IPS-NIHi7 (cell line): ENCODE measurements around the gene BOLA2B.
A peak's percentile ranks its signal among the peaks of the same experiment; 100 is the strongest.
"Not testable (repeated sequence)": the region's sequence is repeated elsewhere in the genome, so short reads cannot be mapped to it uniquely, and the experiment has no call there.

Experiments used
- DNase-seq: peaks from one replicate; pipeline ENCODE4 v3.0.0; 2012; ENCODE audit warnings: mixed read lengths; ENCODE audit errors: extremely low spot score

The BOLA2B gene

DNA sequence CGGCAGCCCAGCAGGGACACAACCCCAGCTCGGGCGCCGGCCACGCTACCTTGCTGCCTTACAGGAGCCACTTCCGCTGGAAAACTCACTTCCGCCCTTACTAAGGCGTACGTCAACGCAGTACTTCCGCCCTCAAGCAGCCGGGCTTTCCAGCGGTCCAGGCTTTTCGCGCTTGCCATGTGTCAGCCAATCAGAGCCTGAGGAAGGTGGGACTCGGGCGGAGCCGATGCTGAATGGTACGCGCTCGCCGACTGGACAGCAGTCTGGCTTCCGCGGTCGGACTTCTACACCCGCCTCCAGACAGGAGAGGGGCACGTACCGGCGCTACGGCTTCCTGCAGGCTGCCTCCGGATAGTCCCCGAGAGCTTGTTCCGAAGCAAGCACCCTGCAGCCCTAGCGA, at the start of gene BOLA2B, which contains the start of gene SLX1A:
BOLA2B (minus strand) TSS at position 52 of the 400 bp plus-strand sequence. CDS start 71 bp downstream, outside the sequence.
SLX1A (plus strand) TSS at position 261 of the 400 bp plus-strand sequence. CDS start 210 bp downstream, outside the sequence.
- not testable (repeated sequence) for DNase-seq

DNA sequence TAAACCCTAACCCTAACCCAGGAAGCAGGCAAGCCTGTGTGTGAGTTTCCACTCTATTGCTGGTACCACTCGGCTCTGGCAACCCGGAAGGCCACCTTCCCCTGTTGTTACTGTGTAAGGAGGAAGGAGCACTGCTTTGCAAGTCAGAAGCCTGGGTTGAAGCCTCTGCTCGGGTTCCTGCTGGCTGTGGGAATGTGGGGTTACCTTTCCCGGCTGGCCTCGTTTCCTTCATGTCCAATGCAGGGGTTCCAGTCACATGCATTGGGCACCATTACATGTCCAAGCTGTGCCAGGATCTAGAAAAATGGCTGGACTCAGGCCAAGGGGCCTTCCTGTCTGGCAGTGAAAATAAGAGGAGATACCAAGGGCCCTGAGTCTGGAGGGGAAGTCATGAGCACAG, 23.6 kb upstream of the BOLA2B start:
- not testable (repeated sequence) for DNase-seq

DNA sequence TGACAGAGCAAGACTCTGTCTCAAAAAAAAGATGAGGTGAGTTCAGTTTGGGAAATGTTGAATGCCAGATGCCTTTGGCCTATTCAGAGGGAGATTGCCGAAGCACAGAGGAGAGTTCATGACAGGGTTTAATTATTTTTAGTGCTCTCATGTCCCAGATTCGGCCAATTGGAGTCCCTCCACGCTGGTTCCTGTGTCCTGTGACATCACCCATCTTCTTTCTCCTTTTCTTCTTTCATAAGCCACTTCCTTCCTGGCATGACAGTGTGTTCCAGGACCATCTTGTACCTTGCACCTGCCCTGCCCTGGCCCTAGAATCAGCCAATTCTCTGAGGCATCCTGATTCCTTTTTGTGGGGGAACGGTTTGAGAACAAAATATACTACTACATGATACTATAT, 17.9 kb upstream of the BOLA2B start:
- not testable (repeated sequence) for DNase-seq

DNA sequence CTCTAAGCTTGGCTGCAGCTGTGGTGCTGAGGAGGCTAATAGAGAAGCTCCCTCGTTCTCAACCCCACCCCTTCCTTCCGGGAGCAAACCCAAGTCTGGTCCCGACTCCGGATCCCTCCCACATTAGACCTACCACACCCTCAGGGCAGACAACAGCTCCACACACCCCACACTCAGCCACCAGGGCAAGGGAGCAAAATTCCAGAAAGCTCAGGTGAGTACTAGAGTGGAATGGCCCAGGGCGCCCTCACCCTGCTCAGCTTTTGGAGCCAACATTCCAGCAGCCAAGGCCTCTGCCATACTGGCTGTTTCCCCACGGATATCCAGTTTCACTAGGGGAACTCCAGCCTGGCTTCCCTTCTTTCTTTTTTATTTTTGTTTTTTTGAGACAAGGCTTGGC, 15.6 kb upstream of the BOLA2B start:
- DNase-seq: not testable (repeated sequence)

DNA sequence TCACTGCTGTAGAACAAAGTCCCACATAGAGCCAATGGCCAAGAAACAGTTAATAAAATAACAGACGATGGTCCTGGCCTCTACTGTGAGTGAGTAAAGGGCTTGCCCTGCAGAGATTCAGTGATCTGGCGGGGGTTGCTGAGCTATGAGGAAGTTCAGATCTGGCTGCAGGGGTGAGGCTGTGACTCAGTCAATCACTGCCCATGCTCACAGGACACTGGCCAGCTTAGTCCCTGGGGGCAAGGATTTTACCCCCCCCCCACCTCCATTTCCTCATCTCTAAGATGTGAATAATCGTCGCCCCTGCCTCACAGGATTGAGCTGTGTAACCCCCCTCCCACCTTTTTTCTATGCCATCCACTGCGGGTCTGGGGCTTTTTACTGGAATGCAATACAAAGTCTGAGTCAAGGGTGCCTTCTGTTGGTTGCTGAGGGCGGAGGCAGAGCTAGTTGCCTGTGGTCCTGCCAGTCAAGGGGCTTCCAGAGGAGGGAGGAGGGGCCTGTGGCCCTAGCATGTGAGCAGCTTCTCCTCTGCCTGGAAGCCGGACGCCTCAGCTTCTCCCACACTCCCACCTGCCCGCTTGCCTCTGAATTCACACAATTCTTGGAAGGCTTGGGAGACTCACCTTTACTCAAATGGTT, 13.7 kb upstream of the BOLA2B start:
- DNase-seq: not testable (repeated sequence)

DNA sequence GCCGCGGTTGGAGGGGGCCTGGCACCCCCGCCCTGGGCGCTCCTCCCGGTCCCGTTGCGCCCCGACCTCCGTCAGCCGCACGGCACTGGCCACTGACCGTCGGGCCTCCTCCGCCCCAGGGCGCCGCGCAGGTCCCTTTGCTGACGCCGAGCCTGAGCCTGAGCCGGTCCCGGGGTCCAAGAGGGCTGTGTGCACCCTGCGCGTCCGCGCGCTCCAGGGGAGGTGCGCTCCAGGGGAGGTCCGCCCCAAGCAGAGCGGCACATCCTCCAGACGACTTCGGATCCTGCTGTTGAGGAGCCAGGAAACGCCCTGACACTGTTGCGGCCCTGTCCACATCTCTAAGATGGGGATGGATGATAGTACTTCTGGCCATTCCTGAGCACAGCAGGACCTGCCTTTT, 12.8 kb upstream of the BOLA2B start:
- DNase-seq: not testable (repeated sequence)

DNA sequence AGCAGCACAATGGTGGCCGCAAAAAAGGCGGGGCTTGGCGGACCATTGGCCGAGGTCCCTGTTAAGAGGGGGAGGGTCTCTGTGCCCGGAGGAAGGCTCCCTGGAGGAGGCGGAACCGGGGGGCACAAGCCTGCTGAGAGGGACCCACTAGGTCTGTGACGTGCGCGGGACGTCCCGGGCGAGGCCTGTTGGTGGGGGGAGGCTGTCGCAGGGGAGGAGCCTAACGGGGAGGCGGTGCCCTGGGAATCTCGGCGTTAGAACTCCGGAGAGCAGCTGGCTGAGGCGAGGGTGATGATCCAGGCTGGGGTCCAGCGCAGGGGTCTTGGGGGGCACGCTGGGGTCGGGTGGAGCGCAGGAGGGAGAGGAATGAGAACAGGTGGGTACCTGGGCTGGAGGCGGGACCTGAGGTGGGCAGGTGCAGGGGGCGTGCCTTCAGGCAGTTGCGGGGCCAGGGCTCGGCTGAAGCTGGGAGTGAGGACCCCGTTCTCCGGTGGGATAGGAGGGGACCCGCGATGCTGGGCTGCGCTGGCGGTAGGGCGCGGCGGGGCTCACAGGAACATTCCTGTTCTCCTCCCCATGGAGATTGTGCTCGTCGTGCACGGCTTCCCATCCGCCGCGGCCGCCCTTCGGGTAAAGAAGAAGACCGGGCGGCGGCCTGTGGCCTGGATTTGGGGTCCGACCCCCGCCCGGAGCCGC, 12.2 kb upstream of the BOLA2B start:
- DNase-seq: not testable (repeated sequence)

DNA sequence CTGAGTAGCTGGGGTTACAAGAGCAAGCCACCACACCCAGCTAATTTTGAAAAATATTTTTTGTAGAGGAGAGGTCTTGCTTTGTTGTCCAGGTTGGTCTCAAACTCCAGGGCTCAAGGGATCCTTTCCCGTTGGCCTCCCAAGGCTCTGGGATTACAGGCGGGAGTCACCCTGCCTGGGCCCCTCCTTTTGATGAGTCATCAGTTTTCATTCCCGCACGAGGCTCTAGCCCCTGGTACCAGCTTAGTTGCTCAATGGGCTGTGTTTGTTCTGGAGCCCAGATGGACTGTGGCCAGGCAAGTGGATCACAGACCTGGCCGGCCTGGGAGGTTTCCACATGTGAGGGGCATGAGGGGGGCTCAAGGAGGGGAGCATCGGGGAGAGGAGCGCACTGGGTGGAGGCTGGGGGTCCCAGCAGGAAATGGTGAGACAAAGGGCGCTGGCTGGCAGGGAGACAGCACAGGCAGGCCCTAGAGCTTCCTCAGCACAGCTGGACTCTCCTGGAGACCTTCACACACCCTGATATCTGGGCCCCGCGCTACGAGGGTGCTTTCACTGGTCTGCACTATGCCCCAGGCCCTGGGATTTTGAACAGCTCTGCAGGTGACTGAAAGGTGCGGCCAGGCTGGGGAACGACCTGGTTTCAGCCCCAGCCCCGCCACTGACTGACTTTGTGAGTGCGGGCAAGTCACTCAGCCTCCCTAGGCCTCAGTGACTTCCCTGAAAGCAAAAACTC, 6.3 kb upstream of the BOLA2B start:
- not testable (repeated sequence) for DNase-seq

DNA sequence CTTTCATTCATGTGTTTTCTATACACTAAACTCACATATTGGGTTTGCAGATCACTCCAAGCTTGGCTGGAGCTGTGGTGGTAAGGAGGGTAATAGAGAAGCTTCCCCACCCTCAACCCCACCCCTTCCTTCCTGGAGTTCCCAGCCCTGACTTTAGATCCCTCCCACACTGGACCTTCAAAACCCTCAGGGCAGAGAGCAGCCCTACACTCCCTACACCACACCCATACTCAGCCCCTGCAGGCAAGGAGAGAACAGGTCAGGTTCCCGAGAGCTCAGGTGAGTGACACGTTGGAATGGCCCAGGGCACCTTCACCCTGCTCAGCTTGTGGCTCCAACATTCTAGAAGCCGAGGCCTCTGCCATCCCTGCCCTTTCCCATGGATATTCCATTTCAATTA, 5.6 kb upstream of the BOLA2B start, which contains the start of gene SULT1A3:
SULT1A3 (plus strand) TSS at position 207 of the 400 bp plus-strand sequence. CDS start 1,474 bp downstream, outside the sequence.
- not testable (repeated sequence) for DNase-seq

DNA sequence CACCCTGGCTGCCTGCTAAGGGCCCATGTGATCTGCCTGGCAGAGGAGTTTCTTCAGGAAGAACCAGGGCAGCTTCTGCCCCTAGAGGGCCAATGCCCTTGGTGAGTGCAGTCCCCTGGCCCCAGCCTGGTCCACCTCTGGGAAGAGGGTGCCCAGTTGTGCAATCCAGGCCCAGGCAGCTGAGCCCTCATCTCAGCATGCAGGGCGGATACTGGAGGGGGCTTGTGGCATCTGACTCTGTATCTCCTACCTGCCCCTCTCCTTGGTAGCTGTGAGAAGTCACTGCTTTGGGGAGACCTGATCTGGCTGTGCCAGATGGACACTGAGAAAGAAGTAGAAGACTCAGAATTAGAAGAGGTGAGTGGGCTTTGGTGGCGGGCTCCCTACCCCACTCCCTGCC, 3.5 kb upstream of the BOLA2B start:
- DNase-seq: not testable (repeated sequence)

DNA sequence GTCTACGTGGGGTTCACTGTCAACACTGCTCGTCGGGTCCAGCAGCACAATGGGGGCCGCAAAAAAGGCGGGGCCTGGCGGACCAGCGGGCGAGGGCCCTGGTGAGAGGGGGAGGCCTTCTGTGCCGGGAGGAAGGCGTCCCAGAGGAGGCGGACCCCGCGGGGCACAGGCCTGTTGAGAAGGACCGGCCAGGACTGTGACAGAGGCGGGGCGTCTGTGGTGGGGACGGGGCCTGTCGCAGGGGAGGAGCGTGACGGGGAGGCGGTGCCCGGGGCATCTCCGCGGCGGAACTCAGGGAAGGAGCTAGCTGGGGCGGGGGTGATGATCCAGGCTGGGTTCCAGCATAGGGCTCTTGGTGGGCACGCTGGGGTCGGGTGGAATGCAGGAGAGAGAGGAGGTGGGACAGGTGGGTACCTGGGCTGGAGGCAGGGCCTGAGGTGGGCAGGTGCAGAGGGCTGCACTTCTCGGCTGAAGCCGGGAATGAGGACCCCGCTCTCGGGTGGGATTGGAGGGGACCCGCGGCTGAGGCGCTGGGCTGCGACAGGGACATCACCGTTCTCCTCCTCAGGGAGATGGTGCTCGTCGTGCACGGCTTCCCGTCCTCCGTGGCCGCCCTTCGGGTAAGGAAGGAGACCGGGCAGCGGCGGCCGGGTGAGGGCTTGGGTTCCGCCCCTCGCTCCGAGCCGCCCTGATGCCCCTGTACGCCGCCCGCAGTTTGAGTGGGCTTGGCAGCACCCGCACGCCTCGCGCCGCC, 883 bp upstream of the BOLA2B start:
- not testable (repeated sequence) for DNase-seq

DNA sequence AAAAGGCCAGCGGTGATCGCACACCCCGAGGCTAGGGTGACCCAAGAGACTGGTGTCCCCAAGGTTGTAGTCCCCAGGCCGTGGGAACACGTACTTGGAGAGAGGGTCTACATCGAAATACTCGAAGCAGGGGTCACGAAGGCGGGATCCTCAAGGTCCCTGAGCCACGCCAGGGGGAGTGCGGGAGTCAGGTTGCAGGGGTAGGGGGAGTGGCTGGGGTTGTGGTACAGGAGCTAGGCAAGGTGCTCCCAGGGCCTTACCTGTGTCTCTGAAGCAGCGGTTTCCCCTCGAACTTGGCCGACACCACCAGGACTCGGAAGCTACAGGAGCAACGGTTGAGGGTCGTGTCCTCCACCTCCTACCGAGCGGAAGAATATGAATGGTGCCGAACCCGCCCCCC, 368 bp downstream of the BOLA2B start:
- DNase-seq: not testable (repeated sequence)

DNA sequence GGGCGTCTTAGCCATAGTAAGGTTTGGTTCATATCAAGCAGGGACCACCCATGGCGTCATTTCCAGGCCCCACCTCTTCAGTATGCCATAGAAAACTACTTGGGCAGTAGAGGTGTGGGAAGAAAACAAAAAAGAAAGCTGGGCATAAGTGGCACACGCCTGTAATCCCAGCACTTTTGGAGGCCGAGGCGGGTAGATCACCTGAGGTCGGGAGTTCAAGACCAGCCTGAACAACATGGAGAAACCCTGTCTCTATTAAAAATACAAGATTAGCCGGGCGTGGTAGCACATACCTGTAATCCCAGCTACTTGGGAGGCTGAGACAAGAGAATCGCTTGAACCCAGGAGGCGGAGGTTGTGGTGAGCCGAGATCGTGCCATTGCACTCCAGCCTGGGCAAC, 2.3 kb downstream of the BOLA2B start:
- DNase-seq: not testable (repeated sequence)

DNA sequence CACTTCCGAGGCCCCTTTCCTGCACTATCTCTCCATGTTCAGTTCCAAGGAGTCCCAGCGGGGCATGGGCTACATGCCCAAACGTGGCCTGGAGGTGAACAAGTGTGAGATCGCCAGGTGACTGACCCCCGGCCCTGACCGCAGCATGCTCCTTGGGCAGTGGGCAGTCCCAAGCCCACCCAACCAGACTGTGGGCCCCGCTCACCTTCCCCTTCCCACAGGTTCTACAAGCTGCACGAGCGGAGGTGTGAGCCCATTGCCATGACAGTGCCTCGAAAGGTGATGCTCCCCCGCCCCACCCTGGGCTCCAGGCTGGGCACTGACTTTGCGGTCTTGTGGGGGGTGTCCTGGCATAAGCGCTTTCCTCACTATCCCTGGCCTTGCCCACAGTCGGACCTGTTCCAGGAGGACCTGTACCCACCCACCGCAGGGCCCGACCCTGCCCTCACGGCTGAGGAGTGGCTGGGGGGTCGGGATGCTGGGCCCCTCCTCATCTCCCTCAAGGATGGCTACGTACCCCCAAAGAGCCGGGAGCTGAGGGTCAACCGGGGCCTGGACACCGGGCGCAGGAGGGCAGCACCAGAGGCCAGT, 5.4 kb downstream of the BOLA2B start:
- DNase-seq: no peak

DNA sequence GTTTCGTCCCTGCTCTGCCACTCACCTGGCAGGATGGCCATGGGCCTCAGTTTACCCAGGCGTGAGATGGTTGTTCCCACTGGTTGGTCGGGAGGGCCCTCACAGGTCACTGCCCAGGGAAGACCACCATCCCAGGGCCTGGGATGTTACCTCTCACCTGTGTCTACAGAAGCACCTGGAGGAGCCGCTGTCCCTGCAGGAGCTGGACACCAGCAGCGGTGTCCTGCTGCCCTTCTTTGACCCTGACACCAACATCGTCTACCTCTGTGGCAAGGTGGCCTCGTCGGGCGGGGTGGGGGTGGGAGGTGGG, 6.0 kb downstream of the BOLA2B start:
- DNase-seq: no peak

DNA sequence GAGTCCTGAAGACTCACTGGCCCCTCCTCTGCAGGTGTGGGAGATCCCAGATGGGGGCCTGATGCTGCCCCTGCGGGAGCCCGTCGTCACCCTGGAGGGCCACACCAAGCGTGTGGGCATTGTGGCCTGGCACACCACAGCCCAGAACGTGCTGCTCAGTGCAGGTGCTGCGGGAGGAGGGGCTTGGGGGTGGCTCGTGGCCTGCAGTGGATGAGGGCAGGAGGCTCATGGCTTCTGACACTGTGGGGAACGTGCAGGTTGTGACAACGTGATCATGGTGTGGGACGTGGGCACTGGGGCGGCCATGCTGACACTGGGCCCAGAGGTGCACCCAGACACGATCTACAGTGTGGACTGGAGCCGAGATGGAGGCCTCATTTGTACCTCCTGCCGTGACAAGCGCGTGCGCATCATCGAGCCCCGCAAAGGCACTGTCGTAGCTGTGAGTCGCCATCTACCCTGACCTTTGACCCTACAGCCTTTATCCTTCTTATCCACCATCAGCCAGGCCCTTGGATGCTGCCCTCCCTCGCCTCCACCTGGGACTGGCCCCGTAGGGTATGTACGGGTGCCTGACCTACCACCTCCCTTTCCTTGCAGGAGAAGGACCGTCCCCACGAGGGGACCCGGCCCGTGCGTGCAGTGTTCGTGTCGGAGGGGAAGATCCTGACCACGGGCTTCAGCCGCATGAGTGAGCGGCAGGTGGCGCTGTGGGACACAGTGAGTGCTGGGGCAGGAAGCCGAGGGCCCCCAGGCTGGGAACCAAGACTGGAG, 6.5 kb downstream of the BOLA2B start:
- peak; percentile 74 for DNase-seq

DNA sequence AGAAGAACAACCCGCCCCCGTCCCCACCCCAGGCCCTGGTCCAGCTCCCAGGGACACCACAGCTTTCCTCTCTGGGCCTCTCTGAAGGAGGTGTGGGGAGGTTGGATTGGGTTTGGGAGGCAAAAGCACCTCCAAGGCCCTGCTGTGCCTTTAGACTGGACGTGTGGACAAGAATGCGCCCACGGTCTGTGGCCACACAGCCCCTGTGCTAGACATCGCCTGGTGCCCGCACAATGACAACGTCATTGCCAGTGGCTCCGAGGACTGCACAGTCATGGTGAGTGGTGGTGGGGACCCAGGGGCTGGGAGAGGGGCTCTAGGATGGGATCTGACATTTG, 7.1 kb downstream of the BOLA2B start:
- no peak for DNase-seq

DNA sequence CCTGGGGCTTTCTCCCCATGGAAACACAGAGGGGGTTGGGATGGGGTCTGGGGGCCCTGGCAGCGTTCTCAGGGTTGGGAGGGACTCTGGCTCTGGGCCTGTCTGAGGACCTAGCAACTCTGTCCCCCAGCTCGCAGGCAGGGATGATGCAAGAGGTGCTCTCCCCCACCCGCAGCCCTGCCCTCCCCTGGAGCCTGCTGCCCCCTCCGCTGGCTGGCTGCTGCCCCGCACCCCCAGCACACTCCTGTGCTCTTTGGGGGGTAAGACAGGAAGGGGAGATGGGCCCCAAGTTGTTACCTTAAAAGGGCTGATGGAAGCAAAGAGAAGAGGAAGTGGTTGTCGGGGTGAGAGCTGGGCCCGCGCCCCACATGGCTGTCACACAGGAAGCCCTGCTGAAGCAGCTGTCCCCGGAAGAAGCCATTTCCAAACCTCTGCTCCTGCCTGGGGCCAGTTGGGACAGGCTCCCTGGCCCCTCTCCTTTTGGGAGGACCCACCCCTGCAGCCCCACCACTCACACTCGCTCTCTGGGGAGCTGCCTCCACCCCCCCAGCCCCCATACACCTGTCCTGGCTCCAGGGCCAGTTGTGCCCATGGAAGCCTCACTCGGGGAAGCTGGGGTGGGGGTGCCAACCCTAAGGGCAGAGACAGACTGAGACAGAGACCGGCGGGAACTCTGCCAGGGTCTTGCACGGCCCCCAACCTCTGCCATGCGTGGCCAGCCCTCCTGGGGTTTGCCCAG, 7.6 kb downstream of the BOLA2B start:
- DNase-seq: peak; percentile 7

DNA sequence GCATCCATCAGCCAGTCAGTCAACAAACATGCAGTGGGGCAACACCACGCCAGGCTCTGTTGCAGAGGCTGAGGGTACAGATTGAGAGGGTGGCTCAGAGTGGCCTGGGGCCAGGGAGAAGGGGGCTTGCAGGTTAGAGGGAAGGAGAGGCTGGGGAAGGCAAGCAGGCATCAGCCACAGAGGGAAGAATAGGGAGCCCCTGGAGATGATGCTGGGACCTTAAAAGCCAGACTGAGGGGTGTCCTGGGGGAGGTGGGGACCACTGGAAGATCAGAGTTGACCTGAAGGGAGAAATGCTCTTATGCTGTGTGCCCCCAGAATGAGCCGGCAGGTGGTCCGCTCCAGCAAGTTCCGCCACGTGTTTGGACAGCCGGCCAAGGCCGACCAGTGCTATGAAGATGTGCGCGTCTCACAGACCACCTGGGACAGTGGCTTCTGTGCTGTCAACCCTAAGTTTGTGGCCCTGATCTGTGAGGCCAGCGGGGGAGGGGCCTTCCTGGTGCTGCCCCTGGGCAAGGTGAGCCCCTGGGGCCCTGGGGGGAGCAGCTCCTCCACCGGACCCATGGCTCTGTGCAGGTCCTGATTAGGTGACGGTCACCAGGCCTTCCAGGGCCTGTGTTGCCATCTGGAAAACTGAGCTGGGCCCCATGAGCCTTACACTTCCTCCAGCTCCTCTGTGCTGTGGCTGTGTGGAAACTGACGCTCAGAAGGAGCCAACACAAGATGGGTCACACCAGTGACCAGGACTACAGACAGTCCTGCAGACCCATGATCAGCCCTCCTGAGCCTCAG, 8.4 kb downstream of the BOLA2B start:
- no peak for DNase-seq
